Pancreas (tissue), 10 donors: ENCODE data around the gene LSAMP. TPM values are rescaled to one million over a fixed set of nuclear protein-coding genes. Genes with fewer than 3 reads are reported as not detected.
A peak's percentile ranks its signal among the peaks of the same experiment; 100 is the strongest.

ENCODE experiments used
- ATAC-seq, 4 donors: fragments of 200-7000 bp; cut with Tn5 transposase; one replicate each; pipeline versions ENCODE4 v1.8.0 to v1.9.1; 2020; ENCODE audit warnings: mild to moderate bottlenecking in 4 of 4, moderate library complexity in 4 of 4
- DNase-seq, 6 donors: peaks; one replicate each; pipeline ENCODE4 v3.0.0-alpha.2; 2020
- FAIRE-seq: peaks from 2 replicates; lab custom pipeline; 2012; peaks lifted over from hg19 to GRCh38; lab: Jason Lieb, UNC
- H3K27ac ChIP-seq, 4 donors: fragments of 200-600 bp; sonication (generic); 1 replicate in 3 of 4; 2 replicates in 1 of 4; pipeline versions ENCODE4 v1.5.0 to v1.8.0; 2020
- H3K27me3 ChIP-seq, 4 donors: fragments of 200-600 bp; one replicate each; pipeline ENCODE4 v1.8.0; 2021
- H3K36me3 ChIP-seq, 3 donors: fragments of 200-600 bp; sonication (generic) in 1 of 3; one replicate each; pipeline versions ENCODE4 v1.5.0 to v1.8.0; 2020 to 2021
- H3K4me1 ChIP-seq, 3 donors: fragments of 200-600 bp; one replicate each; pipeline ENCODE4 v1.8.0; 2021
- H3K4me3 ChIP-seq, 4 donors: fragments of 200-600 bp; sonication (generic) in 2 of 4; one replicate each; pipeline versions ENCODE4 v1.5.0 to v1.8.0; 2020 to 2021
- H3K9me3 ChIP-seq, 4 donors: fragments of 200-600 bp; one replicate each; pipeline ENCODE4 v1.8.0; 2021
- CTCF ChIP-seq, 4 donors: fragments of 200-600 bp; sonication (generic) in 3 of 4; IDR thresholded peaks; one replicate each; pipeline versions ENCODE4 v1.5.0 to v1.8.0; 2021; ENCODE audit warnings: antibody characterized with exemption in 4 of 4
- WGBS, 2 donors: extraction: QIAGEN DNeasy Blood & Tissue Kit; methylation state at CpG; one replicate each; pipeline ENCODE4 v1.1.7; 2013; 5-methylcytosine and 5-hydroxymethylcytosine counted together
- intact Hi-C, 3 donors: fragments of 100-400 bp; cut with DNase I; formaldehyde crosslinking; loops; one replicate each; pipeline versions ENCODE4 v1.11.1 to v1.14.2; 2022
- polyA plus RNA-seq, 2 donors: library from polyadenylated mRNA; stranded (reverse); fragments of 200-250 nt; gene quantifications; one replicate each; pipeline ENCODE4 v1.2.3, GENCODE V29; 2013
- total RNA-seq, 6 donors: library from RNA; stranded (reverse); fragmentation: NEBNext Ultra II Directional in 4 of 6; extraction: Animal tissue kit (Norgen Biotek cat#: 25700) in 4 of 6; gene quantifications; one replicate each; pipeline versions ENCODE4 v1.2.1 to v1.2.4, GENCODE V29; 2021 to 2023
- donor health status: healthy with polysubstance abuse.
- donor health status: DM: no; HTN: no; CAD: no; lungs with moderate emphysema.
- donor health status: DM: no; HTN: no; CAD: no.
- donor health status: control.
- donor health status: control.
- donor health status: Bipolar disorder and iron deficiency.
- donor health status: DM: yes; HTN: yes; CAD: no.
- donor health status: DM: no; HTN: no; CAD: no.
- donor health status: DM: no; HTN: no; CAD: no.
- donor health status: DM: yes; HTN: yes; CAD: no.

Gene LSAMP
- total and polyA plus RNA-seq, 8 donors: 0.51 to 5.5 (median 1.5) TPM

DNA sequence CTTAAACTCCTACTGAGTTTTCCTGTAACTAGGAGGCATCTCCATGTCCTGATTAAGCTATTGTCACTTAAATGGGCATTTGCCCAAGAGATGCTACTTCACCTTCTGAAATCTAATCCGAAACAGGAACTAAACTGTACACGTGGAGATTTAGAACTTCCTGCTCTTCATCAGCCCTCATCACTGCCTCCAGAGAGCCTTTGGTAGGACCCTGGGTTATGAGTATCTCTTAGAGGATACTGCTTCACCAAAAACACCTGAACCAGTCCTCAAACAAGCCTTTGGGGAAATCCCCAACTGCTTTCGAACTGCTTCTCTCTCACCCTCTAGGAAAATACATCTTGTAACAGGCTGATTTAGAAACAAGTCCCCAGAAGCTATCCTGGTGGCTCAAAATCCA, 501.7 kb downstream of the LSAMP start:
- Histone ChIP-seq H3K36me3 (no peaks in the 10 kb centered on the region), H3K27ac (no peak overlapping the region), H3K4me3 (no peak overlapping the region), H3K4me1 (no peaks in the 10 kb centered on the region), H3K27me3 (no peaks in the 10 kb centered on the region), H3K9me3 (no peaks in the 10 kb centered on the region)
- FAIRE-seq: no peak
- intact Hi-C loops: no loop called here
- DNase-seq: no peak
- no peak for TF ChIP-seq CTCF (IDR thresholded peaks at IDR 0.05)
- ATAC-seq: no peak
- 56 to 67% methylated on average over 3 of the region's 3 CpGs for WGBS, 2 donors

- intact Hi-C loops: no loop called here
- ATAC-seq (no peak), FAIRE-seq (no peak), DNase-seq (no peak)
- Histone ChIP-seq H3K9me3 (no peaks in the 10 kb centered on the region), H3K36me3 (no peaks in the 10 kb centered on the region), H3K4me3 (no peak overlapping the region), H3K4me1 (no peaks in the 10 kb centered on the region), H3K27me3 (no peaks in the 10 kb centered on the region), H3K27ac (no peak overlapping the region)
- 75 to 85% methylated on average over 2 of the region's 2 CpGs for WGBS, 2 donors
- peak in 1 of 4 donors; percentile 13 for TF ChIP-seq CTCF (IDR thresholded peaks at IDR 0.05)
Measured at GRCh38 chr3:115937054-115937453, 508.2 kb downstream of the LSAMP start.

DNA sequence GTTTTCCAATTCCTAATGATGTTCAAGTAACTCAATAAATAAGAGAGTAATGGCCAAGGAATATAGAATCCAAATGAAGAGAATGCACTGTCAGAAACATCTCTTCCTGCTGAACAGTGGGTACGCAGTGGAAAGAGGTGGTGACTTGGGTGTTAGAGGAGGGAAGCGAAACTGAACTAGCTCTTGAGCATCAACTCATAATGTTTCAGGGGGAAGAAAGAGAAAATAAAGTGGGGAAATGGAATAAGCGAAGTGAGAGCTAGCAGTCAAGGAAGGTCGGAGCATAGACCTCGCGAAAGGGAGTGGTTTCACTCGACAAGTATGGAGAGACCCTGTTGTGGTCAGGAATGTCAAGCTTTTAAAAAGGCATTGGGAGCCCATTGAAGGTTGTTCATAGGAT, 512.5 kb downstream of the LSAMP start:
- DNase-seq: no peak
- H3K9me3 ChIP-seq: no peaks in the 10 kb centered on the region
- H3K27me3 ChIP-seq: no peaks in the 10 kb centered on the region
- H3K36me3 ChIP-seq: no peaks in the 10 kb centered on the region
- no peaks in the 10 kb centered on the region for H3K4me1 ChIP-seq
- no peak for TF ChIP-seq CTCF (IDR thresholded peaks at IDR 0.05)
- H3K4me3 ChIP-seq: no peak overlapping the region
- no peak for ATAC-seq
- FAIRE-seq: no peak
- 86 to 88% methylated on average over 7 of the region's 7 CpGs for WGBS, 2 donors
- intact Hi-C loops: no loop called here
- no peak overlapping the region for H3K27ac ChIP-seq

- Histone ChIP-seq H3K36me3 (no peaks in the 10 kb centered on the region), H3K9me3 (no peaks in the 10 kb centered on the region), H3K4me3 (no peak overlapping the region), H3K27ac (no peak overlapping the region), H3K27me3 (no peaks in the 10 kb centered on the region), H3K4me1 (no peaks in the 10 kb centered on the region)
- intact Hi-C loops: no loop called here
- 65 to 66% methylated on average over 2 of the region's 2 CpGs for WGBS, 2 donors
- DNase-seq (no peak), ATAC-seq (no peak), FAIRE-seq (no peak)
- no peak for TF ChIP-seq CTCF (IDR thresholded peaks at IDR 0.05)
Measured at GRCh38 chr3:115931581-115931980, 513.7 kb downstream of the LSAMP start.

DNA sequence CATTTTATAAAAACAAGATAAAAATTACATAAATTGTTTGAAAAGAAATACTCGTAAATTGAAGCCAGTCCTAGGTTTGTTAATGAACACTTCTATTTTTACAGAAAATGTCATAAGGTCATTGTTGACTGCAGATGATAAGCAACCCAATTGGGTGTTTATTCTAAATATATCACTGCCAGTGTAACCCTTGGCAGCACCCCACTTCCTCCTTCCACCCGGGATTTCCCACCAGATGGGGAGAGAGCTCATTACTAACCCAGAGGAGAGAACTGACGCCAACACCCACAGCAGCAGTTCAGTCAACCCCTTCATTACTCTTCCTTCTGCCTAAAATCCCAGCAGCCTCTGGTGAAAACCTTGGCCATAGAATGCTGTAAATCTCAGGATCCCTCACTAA, 514.4 kb downstream of the LSAMP start:
- no peaks in the 10 kb centered on the region for H3K36me3 ChIP-seq
- no peak overlapping the region for H3K27ac ChIP-seq
- no peaks in the 10 kb centered on the region for H3K9me3 ChIP-seq
- 8 to 19% methylated on average over 3 of the region's 3 CpGs for WGBS, 2 donors
- DNase-seq (no peak), ATAC-seq (no peak), FAIRE-seq (no peak)
- intact Hi-C loops: no loop called here
- TF ChIP-seq CTCF (IDR thresholded peaks at IDR 0.05): no peak
- H3K4me3 ChIP-seq: no peak overlapping the region
- no peaks in the 10 kb centered on the region for H3K4me1 ChIP-seq
- H3K27me3 ChIP-seq: no peaks in the 10 kb centered on the region
